HepG2 (cell line): ENCODE results near the gene UBE2D4. TPM values are rescaled to one million over a fixed set of nuclear protein-coding genes. Genes with fewer than 3 reads are reported as not detected.

ENCODE experiments used
- ARID5B ChIP-seq: IDR thresholded peaks from 2 replicates; pipeline ENCODE4 v1.4.0; 2020; ENCODE audit warnings: mild to moderate bottlenecking, missing genetic modification reagents
- CCAR2 ChIP-seq: fragments of 200-400 bp; formaldehyde crosslinking; optimal IDR thresholded peaks from 2 replicates; pipeline ENCODE3; 2018; ENCODE audit warnings: low read depth, mild to moderate bottlenecking, low read length, moderate library complexity
- E2F1 ChIP-seq: sonication (generic); formaldehyde crosslinking; IDR thresholded peaks from 2 replicates; pipeline ENCODE4 v1.5.0; 2020; ENCODE audit warnings: missing genetic modification reagents
- FLYWCH1 ChIP-seq: sonication (generic); formaldehyde crosslinking; IDR thresholded peaks from 2 replicates; pipeline ENCODE4 v1.8.1; 2023; ENCODE audit warnings: mild to moderate bottlenecking, missing genetic modification reagents
- HMG20A ChIP-seq: IDR thresholded peaks from 2 replicates; pipeline ENCODE4 v1.6.1; 2016; ENCODE audit warnings: borderline replicate concordance
- KLF12 ChIP-seq: sonication (generic); formaldehyde crosslinking; IDR thresholded peaks from 2 replicates; pipeline ENCODE4 v1.4.0; 2020; ENCODE audit warnings: missing genetic modification reagents, borderline replicate concordance
- MEF2D ChIP-seq: sonication (generic); formaldehyde crosslinking; IDR thresholded peaks from 2 replicates; pipeline ENCODE4 v1.5.1; 2020; ENCODE audit warnings: mild to moderate bottlenecking, missing genetic modification reagents
- NR1H2 ChIP-seq: sonication (generic); formaldehyde crosslinking; IDR thresholded peaks from 2 replicates; pipeline ENCODE4 v1.8.1; 2022; ENCODE audit warnings: low read depth, missing genetic modification reagents, borderline replicate concordance
- SRF ChIP-seq: IDR thresholded peaks from 2 replicates; pipeline ENCODE4 v1.6.1; 2011; ENCODE audit warnings: mild to moderate bottlenecking, low read depth, low read length, moderate library complexity
- TEAD2 ChIP-seq: sonication (generic); formaldehyde crosslinking; IDR thresholded peaks from 2 replicates; pipeline ENCODE4 v1.9.0; 2021; ENCODE audit warnings: missing genetic modification reagents
- ZBTB44 ChIP-seq: sonication (generic); formaldehyde crosslinking; IDR thresholded peaks from 2 replicates; pipeline ENCODE4 v1.4.0; 2020; ENCODE audit warnings: missing genetic modification reagents
- ZMYM3 ChIP-seq: sonication (generic); formaldehyde crosslinking; IDR thresholded peaks from 2 replicates; pipeline ENCODE4 v1.5.1; 2020; ENCODE audit warnings: mild to moderate bottlenecking, missing genetic modification reagents
- ZNF205 ChIP-seq: IDR thresholded peaks from 2 replicates; pipeline ENCODE4 v1.6.1; 2018; ENCODE audit warnings: missing biosample characterization, missing genetic modification reagents
- ZNF251 ChIP-seq: sonication (generic); formaldehyde crosslinking; IDR thresholded peaks from 2 replicates; pipeline ENCODE4 v1.9.0; 2021; ENCODE audit warnings: mild to moderate bottlenecking, missing genetic modification reagents
- ZNF460 ChIP-seq: sonication (generic); formaldehyde crosslinking; IDR thresholded peaks from 2 replicates; pipeline ENCODE4 v1.5.1; 2020; ENCODE audit warnings: missing genetic modification reagents, mild to moderate bottlenecking, borderline replicate concordance
- ZNF781 ChIP-seq: sonication (generic); formaldehyde crosslinking; IDR thresholded peaks from 2 replicates; pipeline ENCODE4 v1.5.1; 2020; ENCODE audit warnings: borderline replicate concordance, mild to moderate bottlenecking, missing genetic modification reagents; ENCODE audit errors: not compliant biosample characterization
- polyA plus RNA-seq, 8 experiments: library from polyadenylated mRNA; depleted of rRNA in 3 of 8; stranded (reverse) in 7 of 8; unstranded in 1 of 8; fragments of >200 nt; fragmentation: Illumina TruSeq in 4 of 8; extraction: Trizol in 4 of 8; gene quantifications; 2 replicates each; pipeline versions ENCODE4 v1.2.1 to v1.2.3, GENCODE V29; 2011 to 2016; ENCODE audit warnings: low read depth in 4 of 8, missing spikeins in 1 of 8, mixed read lengths in 1 of 8; ENCODE audit not compliant: insufficient read depth in 1 of 8
- total RNA-seq, 5 experiments: library from RNA; depleted of rRNA; stranded (reverse); fragments of >200 nt; fragmentation: Illumina TruSeq; extraction: Trizol; gene quantifications; 2 replicates each; pipeline ENCODE4 v1.2.3, GENCODE V29; 2016; ENCODE audit warnings: low read depth in 1 of 5

Gene UBE2D4
- total and polyA plus RNA-seq, 2 of the 13 experiments (the other 11 are each of a cell fraction or from before 2014, with no cell fraction given): 9.9 to 16.0 TPM

GRCh38 chr7:43905209-43905946 is 20.9 kb upstream of the UBE2D4 start (continued):
- no peak for TF ChIP-seq FLYWCH1 (CRISPR knock-in tag)
- TF ChIP-seq NR1H2 (CRISPR knock-in tag): no peak
- TF ChIP-seq KLF12 (CRISPR knock-in tag): no peak
- peak; percentile 81; the same call in 1 of the 2 replicates for TF ChIP-seq HMG20A
- TF ChIP-seq ZNF205: no peak
- peak; percentile 92 for TF ChIP-seq ARID5B (CRISPR knock-in tag)
- TF ChIP-seq E2F1 (CRISPR knock-in tag): no peak
- peak; percentile 28; the same call in 1 of the 2 replicates for TF ChIP-seq ZNF460
- TF ChIP-seq ZNF781 (CRISPR knock-in tag): no peak
- no peak for TF ChIP-seq TEAD2
- TF ChIP-seq SRF: no peak
- TF ChIP-seq CCAR2: no peak
- peak; percentile 46; the same call in 1 of the 2 replicates for TF ChIP-seq ZMYM3 (CRISPR knock-in tag)
- TF ChIP-seq MEF2D (CRISPR knock-in tag): peak; percentile 77; the same call in 1 of the 2 replicates
- no peak for TF ChIP-seq ZNF251 (CRISPR knock-in tag)
- TF ChIP-seq ZBTB44 (CRISPR knock-in tag): peak; percentile 70; the same call in 1 of the 2 replicates
